CD4-positive, alpha-beta T cell treated with Interleukin-10 for 1 hour (primary cell): ENCODE data around the gene ALDH16A1.

Source experiments
- DNase-seq: peaks from one replicate; pipeline ENCODE4 v3.0.0-alpha.2; 2020

ALDH16A1 gene

GRCh38 chr19:49425178-49425577, 27.8 kb upstream of the ALDH16A1 start, which contains the start of gene GFY:
TSS of gene GFY (plus strand) at chr19:49425388. CDS start at chr19:49426431, 1,043 bp downstream.
- DNase-seq: no peak

- no peak for DNase-seq
These were observed 27.0 kb upstream of the ALDH16A1 start for GRCh38 chr19:49425922-49426592.

GRCh38 chr19:49427339-49427738, 25.7 kb upstream of the ALDH16A1 start:
- DNase-seq: no peak

GRCh38 chr19:49427855-49428546, 25.0 kb upstream of the ALDH16A1 start:
- DNase-seq: peak; percentile 31

- DNase-seq: no peak
These were observed 24.2 kb upstream of the ALDH16A1 start for GRCh38 chr19:49428547-49429451.

GRCh38 chr19:49430172-49430677, 22.8 kb upstream of the ALDH16A1 start:
- no peak for DNase-seq

GRCh38 chr19:49430678-49431329, 22.2 kb upstream of the ALDH16A1 start:
- DNase-seq: no peak

GRCh38 chr19:49431330-49431749, 21.7 kb upstream of the ALDH16A1 start:
- peak; percentile 47 for DNase-seq

- DNase-seq: peak; percentile 46
These were observed 20.6 kb upstream of the ALDH16A1 start for GRCh38 chr19:49432141-49433073.

- no peak for DNase-seq
These were observed 19.7 kb upstream of the ALDH16A1 start for GRCh38 chr19:49433240-49433901.

- DNase-seq: no peak
These were observed 18.0 kb upstream of the ALDH16A1 start for GRCh38 chr19:49434907-49435583.

GRCh38 chr19:49435670-49436069, 17.4 kb upstream of the ALDH16A1 start:
- no peak for DNase-seq

GRCh38 chr19:49436381-49437017, 16.5 kb upstream of the ALDH16A1 start:
- peak; percentile 61 for DNase-seq

- no peak for DNase-seq
These were observed 15.8 kb upstream of the ALDH16A1 start for GRCh38 chr19:49437231-49437630.

- DNase-seq: no peak
These were observed 14.8 kb upstream of the ALDH16A1 start for GRCh38 chr19:49438261-49438660.

GRCh38 chr19:49439836-49440235, 13.2 kb upstream of the ALDH16A1 start:
- DNase-seq: no peak

GRCh38 chr19:49440439-49441209, 12.4 kb upstream of the ALDH16A1 start:
- no peak for DNase-seq

- peak; percentile 56 for DNase-seq
These were observed 11.6 kb upstream of the ALDH16A1 start, which contains the start of gene SLC17A7 for GRCh38 chr19:49441210-49441959. TSS of gene SLC17A7 (minus strand) at chr19:49441527. CDS start at chr19:49441379, 148 bp downstream.
